ENCODE results near the gene DDX46.

DNA sequence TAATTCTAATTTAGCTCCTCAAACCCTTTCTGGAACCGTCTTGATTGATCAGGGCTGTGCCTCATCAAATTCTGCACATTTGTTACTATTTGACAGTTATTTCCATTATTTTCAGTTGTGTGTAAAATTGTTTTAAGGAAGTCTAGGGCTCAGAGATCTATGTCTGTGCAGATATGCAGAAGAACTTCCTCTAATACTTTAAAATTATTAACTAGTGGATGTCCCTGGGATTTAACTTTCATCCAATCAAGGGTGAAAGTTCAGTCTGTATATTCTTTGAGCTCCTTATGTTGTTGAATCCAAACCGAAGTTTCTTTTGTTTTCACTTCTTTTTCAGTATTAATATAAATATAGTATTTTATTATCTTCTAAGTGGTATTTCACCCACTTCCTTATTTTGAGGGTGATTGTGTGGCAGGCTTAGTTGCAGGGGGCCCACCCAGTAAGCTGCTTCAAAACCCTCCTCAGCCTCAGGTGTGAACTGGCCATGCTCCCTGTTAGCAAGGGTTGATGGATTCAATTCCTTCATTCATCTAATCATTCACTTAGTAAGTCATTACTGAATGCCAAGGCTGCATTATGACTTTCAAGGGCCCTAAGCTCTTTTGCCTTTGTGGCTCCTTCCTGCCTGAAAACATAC is 22.3 kb upstream of the DDX46 start:
- TF ChIP-seq, protein P1, sequence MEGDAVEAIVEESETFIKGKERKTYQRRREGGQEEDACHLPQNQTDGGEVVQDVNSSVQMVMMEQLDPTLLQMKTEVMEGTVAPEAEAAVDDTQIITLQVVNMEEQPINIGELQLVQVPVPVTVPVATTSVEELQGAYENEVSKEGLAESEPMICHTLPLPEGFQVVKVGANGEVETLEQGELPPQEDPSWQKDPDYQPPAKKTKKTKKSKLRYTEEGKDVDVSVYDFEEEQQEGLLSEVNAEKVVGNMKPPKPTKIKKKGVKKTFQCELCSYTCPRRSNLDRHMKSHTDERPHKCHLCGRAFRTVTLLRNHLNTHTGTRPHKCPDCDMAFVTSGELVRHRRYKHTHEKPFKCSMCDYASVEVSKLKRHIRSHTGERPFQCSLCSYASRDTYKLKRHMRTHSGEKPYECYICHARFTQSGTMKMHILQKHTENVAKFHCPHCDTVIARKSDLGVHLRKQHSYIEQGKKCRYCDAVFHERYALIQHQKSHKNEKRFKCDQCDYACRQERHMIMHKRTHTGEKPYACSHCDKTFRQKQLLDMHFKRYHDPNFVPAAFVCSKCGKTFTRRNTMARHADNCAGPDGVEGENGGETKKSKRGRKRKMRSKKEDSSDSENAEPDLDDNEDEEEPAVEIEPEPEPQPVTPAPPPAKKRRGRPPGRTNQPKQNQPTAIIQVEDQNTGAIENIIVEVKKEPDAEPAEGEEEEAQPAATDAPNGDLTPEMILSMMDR (IDR thresholded peaks at IDR 0.05), result no peak
- TF ChIP-seq POLR2A (IDR thresholded peaks at IDR 0.05), result no peak
- TF ChIP-seq EP300 (IDR thresholded peaks at IDR 0.05), result no peak
